Measurements from ENCODE around the gene TBC1D1.

Gene TBC1D1

DNA sequence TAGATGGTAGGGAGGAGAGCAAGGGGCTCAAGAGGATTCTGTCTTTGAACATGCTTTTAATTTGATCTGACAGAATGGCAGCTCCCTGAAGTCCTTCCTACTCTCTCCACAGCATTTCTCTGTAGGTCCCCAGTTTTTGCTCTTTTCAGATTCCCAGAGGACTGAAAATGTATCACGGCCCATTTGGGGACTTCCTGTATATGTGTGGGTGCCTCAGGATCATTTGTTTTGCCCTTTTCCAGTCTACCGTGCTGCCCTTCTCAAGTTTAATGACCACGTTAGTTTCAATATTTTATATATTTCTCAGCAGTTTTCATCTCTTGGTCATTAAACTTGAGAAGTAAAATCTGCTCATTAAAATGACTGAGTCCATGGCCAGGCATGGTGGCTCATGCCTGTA is 2.3 kb downstream of the TBC1D1 start:
- H3K27ac ChIP-seq: no peak overlapping the region
- no peaks in the 10 kb centered on the region for H3K4me1 ChIP-seq

DNA sequence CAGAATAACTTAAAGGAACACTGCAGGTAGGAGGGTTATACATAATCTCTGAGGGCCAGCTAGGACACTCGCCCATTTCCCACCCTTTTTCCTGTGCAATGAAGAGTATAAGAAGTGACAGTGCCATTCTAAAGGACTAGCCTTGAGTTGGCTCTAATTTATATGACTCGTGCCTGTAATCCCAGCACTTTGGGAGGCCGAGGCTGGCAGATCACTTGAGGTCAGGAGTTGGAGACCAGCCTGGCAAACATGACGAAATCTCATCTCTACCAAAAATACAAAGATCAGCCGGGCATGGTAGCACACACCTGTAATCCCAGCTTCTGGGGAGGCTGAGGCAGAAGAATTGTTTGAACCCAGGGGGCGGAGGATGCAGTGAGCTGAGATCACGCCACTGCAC is 4.4 kb downstream of the TBC1D1 start:
- H3K27me3 ChIP-seq (ENCODE audit: control insufficient read depth, insufficient read depth, low read length): no peaks in the 10 kb centered on the region
- H3K9ac ChIP-seq: no peak overlapping the region
- no peak overlapping the region for H3K4me2 ChIP-seq (ENCODE audit: low read length)
- H3K27ac ChIP-seq: no peak overlapping the region
- no peaks in the 10 kb centered on the region for H3K4me1 ChIP-seq
- H2AFZ ChIP-seq: no peak overlapping the region
- H3K9me3 ChIP-seq (ENCODE audit: control insufficient read depth, low read length): no peaks in the 10 kb centered on the region
- H3K4me3 ChIP-seq (ENCODE audit: low read depth, low read length): no peak overlapping the region
- no peaks in the 10 kb centered on the region for H3K79me2 ChIP-seq
- H3K36me3 ChIP-seq (ENCODE audit: control insufficient read depth, insufficient read depth, low read length): no peaks in the 10 kb centered on the region
- TF ChIP-seq CTCF (IDR thresholded peaks at IDR 0.05): no peak

More for the DNA sequence above, 2.3 kb downstream of the TBC1D1 start:
- no peaks in the 10 kb centered on the region for H3K27me3 ChIP-seq (ENCODE audit: control insufficient read depth, insufficient read depth, low read length)
- H3K4me3 ChIP-seq (ENCODE audit: low read depth, low read length): no peak overlapping the region
- H3K36me3 ChIP-seq (ENCODE audit: control insufficient read depth, insufficient read depth, low read length): no peaks in the 10 kb centered on the region
- H2AFZ ChIP-seq: no peak overlapping the region
- no peak for TF ChIP-seq CTCF (IDR thresholded peaks at IDR 0.05)
- H3K9ac ChIP-seq: no peak overlapping the region
- H3K79me2 ChIP-seq: no peaks in the 10 kb centered on the region
- H3K4me2 ChIP-seq (ENCODE audit: low read length): no peak overlapping the region
- no peaks in the 10 kb centered on the region for H3K9me3 ChIP-seq (ENCODE audit: control insufficient read depth, low read length)

GRCh38 chr4:37896206-37896860 is 5.4 kb downstream of the TBC1D1 start:
- no peak for TF ChIP-seq CTCF (IDR thresholded peaks at IDR 0.05)
- H3K4me2 ChIP-seq (ENCODE audit: low read length): no peak overlapping the region
- H3K79me2 ChIP-seq: no peaks in the 10 kb centered on the region
- no peak overlapping the region for H3K9ac ChIP-seq
- no peaks in the 10 kb centered on the region for H3K4me1 ChIP-seq
- no peak overlapping the region for H3K4me3 ChIP-seq (ENCODE audit: low read depth, low read length)
- no peaks in the 10 kb centered on the region for H3K9me3 ChIP-seq (ENCODE audit: control insufficient read depth, low read length)
- H3K27me3 ChIP-seq (ENCODE audit: control insufficient read depth, insufficient read depth, low read length): no peaks in the 10 kb centered on the region
- H3K27ac ChIP-seq: no peak overlapping the region
- no peaks in the 10 kb centered on the region for H3K36me3 ChIP-seq (ENCODE audit: control insufficient read depth, insufficient read depth, low read length)
- H2AFZ ChIP-seq: no peak overlapping the region

GRCh38 chr4:37902212-37902611 is 11.3 kb downstream of the TBC1D1 start:
- no peak overlapping the region for H3K4me2 ChIP-seq (ENCODE audit: low read length)
- no peaks in the 10 kb centered on the region for H3K36me3 ChIP-seq (ENCODE audit: control insufficient read depth, insufficient read depth, low read length)
- no peak overlapping the region for H3K4me3 ChIP-seq (ENCODE audit: low read depth, low read length)
- no peaks in the 10 kb centered on the region for H3K27me3 ChIP-seq (ENCODE audit: control insufficient read depth, insufficient read depth, low read length)
- H3K9ac ChIP-seq: no peak overlapping the region
- no peak overlapping the region for H2AFZ ChIP-seq
- no peaks in the 10 kb centered on the region for H3K9me3 ChIP-seq (ENCODE audit: control insufficient read depth, low read length)
- H3K27ac ChIP-seq: no peak overlapping the region
- no peaks in the 10 kb centered on the region for H3K4me1 ChIP-seq
- no peaks in the 10 kb centered on the region for H3K79me2 ChIP-seq
- TF ChIP-seq CTCF (IDR thresholded peaks at IDR 0.05): no peak

Data from parathyroid adenoma (tissue), 2 donors.